ENCODE measurements around the gene DNAJA2. TPM values are rescaled to one million over a fixed set of nuclear protein-coding genes. Genes with fewer than 3 reads are reported as not detected.

DNAJA2 gene
- total RNA-seq, 1 donor from 2014 or later: 90.8 TPM

DNA sequence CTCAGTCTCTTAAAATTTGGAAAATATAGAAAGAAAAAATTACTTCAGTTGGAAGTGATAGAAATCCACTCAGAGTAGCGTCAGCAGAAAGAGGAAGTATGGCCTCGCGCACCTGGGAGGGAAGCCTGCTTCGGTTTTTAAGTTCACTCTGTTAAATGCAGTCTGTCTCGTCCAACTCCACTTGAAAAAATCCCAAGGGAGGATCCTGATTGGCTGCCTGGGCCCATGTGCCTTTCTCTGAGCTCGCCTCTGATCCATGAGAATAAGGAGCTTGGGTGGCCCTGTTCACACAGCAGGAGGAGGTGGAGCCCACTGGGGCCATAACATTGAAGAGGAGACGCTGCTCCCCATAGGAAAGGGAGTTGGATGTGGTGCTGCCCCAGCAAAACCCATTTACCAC lies 40.7 kb downstream of the DNAJA2 start:
- no peaks in the 10 kb centered on the region for H3K27me3 ChIP-seq (ENCODE audit: low read depth)
- H3K9me3 ChIP-seq (replicated peaks): no peaks in the 10 kb centered on the region
- peaks cover 7% of the 10 kb centered on the region for H3K36me3 ChIP-seq
- DNase-seq: no peak
- intact Hi-C loops (cut with micrococcal nuclease): no loop called here
- peaks cover 7% of the 10 kb centered on the region for H3K4me1 ChIP-seq
- H3K4me3 ChIP-seq: no peak overlapping the region
- no peak for TF ChIP-seq CTCF (IDR thresholded peaks at IDR 0.05; ENCODE audit: borderline replicate concordance)
- no peak overlapping the region for H3K27ac ChIP-seq (replicated peaks)

- intact Hi-C loops (cut with micrococcal nuclease): no loop called here
- peaks cover 7% of the 10 kb centered on the region for H3K36me3 ChIP-seq
- no peak overlapping the region for H3K27ac ChIP-seq (replicated peaks)
- no peak for TF ChIP-seq CTCF (IDR thresholded peaks at IDR 0.05; ENCODE audit: borderline replicate concordance)
- peaks cover 21% of the 10 kb centered on the region for H3K4me1 ChIP-seq
- H3K4me3 ChIP-seq: no peak overlapping the region
- no peak for DNase-seq
- H3K9me3 ChIP-seq (replicated peaks): no peaks in the 10 kb centered on the region
- no peaks in the 10 kb centered on the region for H3K27me3 ChIP-seq (ENCODE audit: low read depth)
Measured at GRCh38 chr16:46930861-46931260, 42.6 kb downstream of the DNAJA2 start.

DNA sequence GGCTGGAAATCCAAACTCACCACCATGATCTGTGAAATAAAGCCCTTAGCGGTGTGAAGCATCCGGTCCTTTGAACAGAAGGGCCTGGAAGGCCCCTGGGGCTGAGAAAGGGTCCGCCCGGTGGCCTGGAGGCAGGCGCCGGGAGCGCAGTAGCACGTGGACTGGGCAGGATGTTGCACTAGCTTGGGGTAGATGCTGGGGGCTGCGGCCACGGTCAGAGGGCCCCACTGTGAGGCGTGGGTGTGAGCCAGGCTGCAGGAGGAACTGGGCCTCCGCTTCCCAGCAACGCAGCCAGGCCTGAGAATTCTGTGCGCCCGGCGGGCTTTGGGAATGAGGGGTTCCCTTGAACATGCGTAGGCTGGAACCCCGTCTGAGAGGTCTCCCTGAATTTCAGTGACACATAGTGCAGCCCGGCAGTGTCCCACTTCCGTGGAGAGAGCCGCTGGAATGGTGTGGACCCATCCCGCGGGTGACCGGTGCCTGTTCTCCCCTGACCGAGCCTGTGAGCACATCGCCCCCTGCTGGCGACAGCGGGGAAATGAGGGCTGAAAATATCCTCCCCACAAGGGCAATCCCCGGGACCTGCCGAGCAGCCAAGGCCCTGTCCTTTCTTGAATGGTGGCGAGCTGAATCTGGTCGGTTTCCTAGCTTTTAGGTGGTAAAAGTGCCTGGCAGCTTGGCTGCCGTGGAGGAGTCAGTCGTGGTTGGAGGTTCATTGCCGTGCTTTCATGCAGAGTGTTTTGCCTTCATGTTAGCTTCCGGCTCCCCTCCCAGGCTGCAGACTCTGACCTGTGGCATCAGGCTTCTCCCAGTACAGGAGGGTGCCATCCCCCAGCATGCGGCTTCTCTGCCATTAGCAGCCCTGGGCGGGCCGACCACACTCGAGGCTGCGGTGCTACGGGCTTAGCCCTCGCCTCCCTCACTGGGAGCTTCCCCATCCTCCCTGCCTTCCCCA lies 43.8 kb downstream of the DNAJA2 start:
- peaks cover 21% of the 10 kb centered on the region for H3K4me1 ChIP-seq

GRCh38 chr16:46928811-46929210 lies 44.7 kb downstream of the DNAJA2 start:
- Histone ChIP-seq H3K27me3 (ENCODE audit: low read depth) (no peaks in the 10 kb centered on the region), H3K4me3 (no peak overlapping the region), H3K4me1 (peaks cover 21% of the 10 kb centered on the region), H3K36me3 (peaks cover 13% of the 10 kb centered on the region), H3K9me3 (replicated peaks) (no peaks in the 10 kb centered on the region), H3K27ac (replicated peaks) (no peak overlapping the region)
- DNase-seq: no peak
- TF ChIP-seq CTCF (IDR thresholded peaks at IDR 0.05; ENCODE audit: borderline replicate concordance): no peak
- intact Hi-C loops (cut with micrococcal nuclease): no loop called here

More for the DNA sequence above, 43.8 kb downstream of the DNAJA2 start:
- Histone ChIP-seq H3K9me3 (replicated peaks) (no peaks in the 10 kb centered on the region), H3K36me3 (peaks cover 8% of the 10 kb centered on the region), H3K27me3 (ENCODE audit: low read depth) (no peaks in the 10 kb centered on the region), H3K27ac (replicated peaks) (no peak overlapping the region), H3K4me3 (no peak overlapping the region)
- intact Hi-C loops (cut with micrococcal nuclease): no loop called here
- TF ChIP-seq CTCF (IDR thresholded peaks at IDR 0.05; ENCODE audit: borderline replicate concordance): peak; percentile 89
- DNase-seq: peak; percentile 56

DNA sequence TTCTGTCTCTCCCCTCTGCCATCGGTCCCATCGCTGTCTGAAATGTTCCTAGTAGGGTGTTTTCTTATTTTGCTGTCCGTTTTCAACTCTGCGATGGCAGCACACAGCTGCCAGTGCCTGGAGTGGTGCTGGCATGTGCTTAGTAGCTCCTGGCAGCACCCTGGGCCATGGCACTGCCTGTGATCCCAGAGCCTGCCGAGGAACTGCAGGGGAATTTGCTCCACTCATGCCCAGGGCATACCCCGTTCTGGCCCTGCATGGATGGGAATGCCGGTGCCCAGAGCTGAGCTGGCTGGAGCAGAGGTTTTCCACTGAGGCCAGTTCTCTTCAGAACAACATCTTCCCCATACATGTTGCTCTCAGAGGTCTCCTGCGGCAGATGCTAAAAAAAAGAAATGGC lies 46.2 kb downstream of the DNAJA2 start:
- no peak for TF ChIP-seq CTCF (IDR thresholded peaks at IDR 0.05; ENCODE audit: borderline replicate concordance)
- peak; percentile 44 for DNase-seq
- Histone ChIP-seq H3K4me1 (peaks cover 21% of the 10 kb centered on the region), H3K27ac (replicated peaks) (peak overlapping the region; percentile 55), H3K9me3 (replicated peaks) (no peaks in the 10 kb centered on the region), H3K36me3 (peaks cover 17% of the 10 kb centered on the region), H3K4me3 (no peak overlapping the region), H3K27me3 (ENCODE audit: low read depth) (no peaks in the 10 kb centered on the region)
- intact Hi-C loops (cut with micrococcal nuclease): no loop called here

All from left ventricle myocardium inferior (tissue), 1 donor.